A673 (cell line): ENCODE measurements around the gene GALNT6.

ENCODE experiments used
- CTCF ChIP-seq: fragments of 300-800, 200-600 bp; sonication (generic); conservative IDR thresholded peaks from 2 replicates; pipeline ENCODE4 v1.5.1; 2017; ENCODE audit warnings: low read depth, mild to moderate bottlenecking, antibody characterized with exemption, low read length, moderate library complexity, mixed read lengths
- EZH2 ChIP-seq: fragments of 200-600 bp; sonication (generic); IDR thresholded peaks from 2 replicates; pipeline ENCODE4 v1.6.1; 2017; ENCODE audit warnings: borderline replicate concordance, low read depth, mild to moderate bottlenecking, mixed read lengths, antibody characterized with exemption, low read length; ENCODE audit not compliant: poor library complexity, severe bottlenecking

- TF ChIP-seq CTCF (no peak), EZH2 (no peak)
These were observed 62.6 kb downstream of the GALNT6 start for GRCh38 chr12:51328587-51328986.
